Activated gamma-delta T cell treated with Interleukin-2 at 50 U/mL for 16 hours (primary cell): ENCODE data around the gene ZNF426.

Source experiments
- DNase-seq: peaks from one replicate; pipeline ENCODE4 v3.0.0-alpha.2; 2020

ZNF426 gene

DNA sequence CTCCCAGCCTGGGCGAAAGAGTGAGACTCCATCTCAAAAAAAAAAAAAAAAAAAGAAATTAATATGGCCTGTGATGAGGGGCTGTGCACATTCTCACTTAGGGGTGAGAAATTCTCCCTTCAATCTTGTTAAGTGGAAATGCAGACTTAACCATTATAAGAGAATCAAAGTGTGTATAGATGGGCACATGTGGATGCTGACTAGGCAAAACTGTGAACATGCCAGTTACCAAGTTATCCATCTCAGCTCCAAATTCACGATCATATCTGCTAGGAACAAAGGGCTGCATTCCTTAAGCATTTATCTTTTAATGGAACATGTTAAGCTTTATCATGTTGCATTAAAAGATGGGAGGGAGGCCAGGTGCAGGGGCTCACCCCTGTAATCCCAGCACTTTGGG, 44.3 kb downstream of the ZNF426 start:
- no peak for DNase-seq

- no peak for DNase-seq
Measured at GRCh38 chr19:9487016-9487415, 51.4 kb downstream of the ZNF426 start.

- no peak for DNase-seq
Measured at GRCh38 chr19:9485140-9485539, 53.3 kb downstream of the ZNF426 start.

GRCh38 chr19:9474975-9475374, 63.5 kb downstream of the ZNF426 start:
- DNase-seq: no peak
